ENCODE data around the gene KRT32.

- TF ChIP-seq CTCF (IDR thresholded peaks at IDR 0.05) (no peak), POLR2A (IDR thresholded peaks at IDR 0.05) (no peak)
Measured at GRCh38 chr17:41462705-41463104, 4.5 kb downstream of the KRT32 start.
